GM21825 (cell line): ENCODE measurements around the gene SNAP29.
"Not testable (repeated sequence)": the region's sequence is repeated elsewhere in the genome, so short reads cannot be mapped to it uniquely, and the experiment has no call there.

Source experiments
- ATAC-seq: cut with Tn5 transposase; IDR thresholded peaks from one replicate; pipeline ENCODE4 v1.9.1; 2021; ENCODE audit warnings: mild to moderate bottlenecking, moderate library complexity; ENCODE audit not compliant: unreplicated experiment

Gene SNAP29

GRCh38 chr22:20899827-20900423 is 41.1 kb downstream of the SNAP29 start:
- ATAC-seq, result no peak

DNA sequence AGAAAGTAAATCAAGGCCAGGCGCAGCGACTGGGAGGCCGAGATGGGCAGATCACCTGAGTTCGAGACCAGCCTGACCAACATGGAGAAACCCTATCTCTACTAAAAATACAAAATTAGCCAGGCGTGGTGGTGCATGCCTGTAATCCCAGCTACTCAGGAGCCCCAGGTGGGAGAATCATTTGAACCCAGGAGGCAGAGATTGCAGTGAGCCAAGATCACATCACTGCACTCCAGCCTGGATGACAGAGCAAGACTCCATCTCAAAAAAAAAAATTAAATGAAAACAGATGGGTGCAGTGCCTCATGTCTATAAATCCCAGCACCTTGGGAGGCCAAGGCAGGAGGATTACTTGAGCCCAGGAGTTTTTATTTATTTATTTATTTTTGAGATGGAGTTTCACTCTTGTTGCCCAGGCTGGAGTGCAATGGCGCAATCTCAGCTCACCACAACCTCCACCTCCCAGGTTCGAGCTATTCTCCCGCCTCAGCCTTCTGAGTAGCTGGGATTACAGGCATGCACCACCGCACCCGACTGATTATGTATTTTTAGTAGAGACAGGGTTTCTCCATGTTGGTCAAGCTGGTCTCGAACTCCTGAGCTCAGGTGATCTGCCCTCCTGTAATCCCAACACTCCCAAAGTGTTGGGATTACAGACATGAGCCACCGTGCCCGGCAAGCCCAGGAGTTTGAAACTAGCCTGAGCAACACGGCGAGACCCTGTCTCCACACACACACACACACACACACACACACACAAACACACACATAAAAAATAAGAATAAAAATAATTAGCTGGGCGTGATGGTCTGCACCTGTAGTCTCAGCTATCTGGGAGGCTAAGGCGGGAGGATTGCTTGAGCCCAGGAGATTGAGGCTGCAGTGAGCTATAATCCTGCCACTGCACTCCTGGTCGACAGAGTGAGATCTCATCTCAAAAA is 42.6 kb downstream of the SNAP29 start:
- not testable (repeated sequence) for ATAC-seq

GRCh38 chr22:20903093-20903492 is 44.3 kb downstream of the SNAP29 start:
- ATAC-seq, result no peak

- ATAC-seq, result no peak
These were observed 45.5 kb downstream of the SNAP29 start for GRCh38 chr22:20904008-20904979.

DNA sequence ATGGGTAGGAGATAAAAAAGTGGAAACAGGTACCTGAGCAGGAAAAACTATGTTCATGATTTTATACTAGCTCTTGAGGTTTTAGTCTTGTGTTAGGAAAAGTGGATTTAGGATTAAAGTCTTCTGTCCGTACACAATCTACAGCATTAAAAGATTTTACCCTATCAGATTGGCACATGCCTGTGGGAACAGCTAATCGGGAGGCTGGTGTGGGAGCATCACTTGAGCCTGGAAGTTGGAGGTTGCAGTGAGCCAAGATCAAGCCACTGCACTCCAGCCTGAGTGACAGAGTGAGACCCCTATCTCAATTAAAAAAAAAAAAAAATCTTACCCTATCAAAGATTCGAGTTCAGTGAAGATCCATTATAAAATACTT is 46.2 kb downstream of the SNAP29 start:
- ATAC-seq, result no peak

DNA sequence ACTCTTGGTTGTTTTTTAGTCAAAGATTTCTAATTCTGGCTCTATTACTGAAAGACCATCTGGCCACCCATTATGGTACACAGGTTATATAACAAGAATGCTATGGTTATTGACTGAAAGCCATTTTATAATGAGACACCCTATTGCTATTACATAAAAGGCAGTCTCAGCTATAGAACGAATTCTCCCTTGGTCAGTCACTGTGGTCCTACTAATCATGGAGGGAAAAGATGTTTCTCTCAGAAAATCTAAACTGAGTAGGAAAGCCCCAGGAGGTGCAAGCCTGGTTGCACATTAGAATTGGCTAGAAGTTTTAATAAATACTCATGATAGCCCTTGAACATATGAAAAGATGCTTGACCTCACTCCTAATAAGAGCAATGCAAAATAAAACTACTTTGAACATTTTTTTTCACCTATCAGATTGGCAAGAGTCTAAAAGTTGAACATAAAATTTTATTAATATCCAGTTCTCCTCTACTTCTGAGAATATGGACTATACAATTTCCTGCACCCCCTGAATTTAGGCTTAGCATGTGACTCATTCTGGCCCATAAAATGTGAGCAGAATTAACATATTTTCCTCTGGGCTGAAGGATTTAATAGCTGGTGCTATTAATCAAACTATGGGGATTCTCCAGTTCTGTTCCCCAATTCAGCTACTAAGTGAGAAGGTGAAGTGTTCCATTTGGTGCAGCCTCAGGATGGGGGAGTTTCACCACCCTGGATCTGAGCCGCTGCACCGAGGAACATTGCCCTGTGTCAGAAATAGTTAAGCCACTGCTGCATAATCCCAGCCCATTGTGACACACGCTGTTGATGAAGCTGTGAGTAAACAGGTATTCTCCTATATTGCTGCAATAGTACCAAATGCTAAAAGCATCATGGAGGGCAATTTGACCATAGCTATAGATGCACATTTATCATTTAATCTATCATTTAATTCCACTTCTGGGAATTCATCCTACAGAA is 46.9 kb downstream of the SNAP29 start:
- ATAC-seq, result no peak

GRCh38 chr22:20906387-20906767 is 47.6 kb downstream of the SNAP29 start:
- ATAC-seq, result no peak

- ATAC-seq, result not testable (repeated sequence)
These were observed 49.9 kb downstream of the SNAP29 start for GRCh38 chr22:20908717-20909116.

GRCh38 chr22:20909543-20910303 is 50.9 kb downstream of the SNAP29 start:
- ATAC-seq, result no peak

GRCh38 chr22:20912494-20912893 is 53.7 kb downstream of the SNAP29 start:
- ATAC-seq, result no peak

- peak; percentile 92 for ATAC-seq
These were observed 58.4 kb downstream of the SNAP29 start, which contains the start of gene CRKL for GRCh38 chr22:20916916-20917810. TSS of gene CRKL (plus strand) at chr22:20917407. CDS start at chr22:20917935, 528 bp downstream.

GRCh38 chr22:20918663-20919218 is 59.9 kb downstream of the SNAP29 start:
- no peak for ATAC-seq

DNA sequence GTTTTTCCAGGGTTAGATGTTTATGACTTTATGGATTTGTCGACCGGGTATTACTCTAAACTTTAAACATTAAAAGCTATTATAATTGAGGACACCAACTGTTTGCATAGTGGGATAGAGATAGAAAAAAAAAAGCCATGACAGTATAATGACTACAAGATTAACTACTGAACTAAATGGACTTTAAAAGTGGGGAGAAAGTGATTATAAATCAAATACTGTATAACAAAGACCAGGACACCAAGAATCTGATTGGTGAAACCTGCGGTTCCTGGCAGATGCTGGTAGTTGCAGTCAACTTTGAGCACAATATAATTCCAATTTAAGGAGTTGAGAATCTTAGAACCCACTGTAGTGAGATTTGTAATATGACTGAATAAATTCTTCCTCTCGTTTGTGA is 60.9 kb downstream of the SNAP29 start:
- ATAC-seq, result no peak

GRCh38 chr22:20920881-20921203 is 62.0 kb downstream of the SNAP29 start:
- ATAC-seq, result no peak

DNA sequence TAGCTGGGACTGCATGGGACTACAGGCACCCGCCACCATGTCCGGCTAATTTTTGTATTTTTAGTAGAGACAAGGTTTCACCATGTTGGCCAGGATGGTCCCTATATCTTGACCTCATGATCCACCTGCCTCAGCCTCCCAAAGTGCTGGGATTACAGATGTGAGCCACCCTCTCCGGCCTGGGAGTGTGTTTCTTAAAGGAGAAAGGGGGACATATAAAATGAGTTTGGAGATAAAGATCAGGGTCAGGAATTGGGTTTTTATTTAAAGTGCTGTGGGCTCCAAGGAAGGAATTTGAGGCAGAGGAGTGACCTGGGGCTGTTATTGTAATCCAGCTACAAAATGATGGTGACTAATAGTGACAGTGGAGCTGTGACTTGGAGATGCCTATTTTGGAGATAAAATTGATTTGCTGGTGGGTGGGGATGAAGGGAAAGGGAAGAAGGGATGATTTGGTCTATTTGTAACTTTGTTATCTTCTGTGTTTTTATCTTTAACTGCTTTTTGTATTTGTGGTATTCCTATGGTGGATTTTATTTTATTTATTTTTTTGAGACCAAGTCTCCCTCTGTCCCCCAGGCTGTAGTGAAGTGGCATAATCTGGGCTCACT is 63.4 kb downstream of the SNAP29 start:
- ATAC-seq, result no peak

DNA sequence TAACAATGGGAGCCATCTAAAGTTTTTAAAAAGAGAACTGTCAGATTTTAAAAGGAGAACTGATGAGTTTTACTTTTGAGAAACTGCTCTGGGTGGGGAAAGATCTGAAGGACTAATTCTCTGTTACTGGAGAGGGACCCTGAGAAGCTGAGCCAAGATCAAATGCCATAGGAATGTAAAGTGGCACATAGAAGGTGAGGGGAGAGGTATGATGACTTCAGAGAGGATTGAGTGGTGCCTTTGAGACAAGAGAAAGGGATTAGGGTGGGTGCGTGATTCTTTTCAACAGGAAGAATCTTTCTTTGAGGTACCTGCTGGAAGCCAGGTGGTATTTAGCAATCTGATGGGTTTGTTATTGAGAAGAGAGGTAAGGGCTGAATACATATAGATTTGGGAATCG is 67.4 kb downstream of the SNAP29 start:
- ATAC-seq, result no peak

GRCh38 chr22:20927940-20928572 is 69.2 kb downstream of the SNAP29 start:
- no peak for ATAC-seq
